SKM-1 (cell line): ENCODE measurements around the gene LMO2.
"Not testable (repeated sequence)": the region's sequence is repeated elsewhere in the genome, so short reads cannot be mapped to it uniquely, and the experiment has no call there.

ENCODE experiments used
- DNase-seq: peaks from one replicate; lab custom pipeline; 2025; ENCODE audit not compliant: unreplicated experiment; lab: John Stamatoyannopoulos, UW

The LMO2 gene

GRCh38 chr11:33828604-33829429, 63.1 kb downstream of the LMO2 start:
- DNase-seq = no peak

GRCh38 chr11:33827206-33827605, 64.7 kb downstream of the LMO2 start:
- no peak for DNase-seq

- no peak for DNase-seq
Measured at GRCh38 chr11:33825854-33826560, 65.9 kb downstream of the LMO2 start.

DNA sequence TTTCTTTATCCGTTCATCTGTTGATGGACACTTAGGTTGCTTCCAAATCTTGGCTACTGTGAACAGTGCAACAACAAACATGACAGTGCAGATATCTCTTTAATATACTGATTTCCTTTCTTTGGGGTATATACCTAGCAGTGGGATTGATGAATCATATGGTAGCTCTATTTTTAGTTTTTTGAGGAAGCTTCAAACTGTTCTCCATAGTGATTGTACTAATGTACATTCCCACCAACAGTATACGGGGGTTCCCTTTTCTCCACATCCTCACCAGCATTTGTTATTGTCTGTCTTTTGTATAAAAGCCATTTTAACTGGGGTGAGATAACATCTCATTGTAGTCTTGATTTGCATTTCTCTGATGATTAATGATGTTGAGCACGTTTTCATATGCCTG, 68.9 kb downstream of the LMO2 start:
- DNase-seq = not testable (repeated sequence)

DNA sequence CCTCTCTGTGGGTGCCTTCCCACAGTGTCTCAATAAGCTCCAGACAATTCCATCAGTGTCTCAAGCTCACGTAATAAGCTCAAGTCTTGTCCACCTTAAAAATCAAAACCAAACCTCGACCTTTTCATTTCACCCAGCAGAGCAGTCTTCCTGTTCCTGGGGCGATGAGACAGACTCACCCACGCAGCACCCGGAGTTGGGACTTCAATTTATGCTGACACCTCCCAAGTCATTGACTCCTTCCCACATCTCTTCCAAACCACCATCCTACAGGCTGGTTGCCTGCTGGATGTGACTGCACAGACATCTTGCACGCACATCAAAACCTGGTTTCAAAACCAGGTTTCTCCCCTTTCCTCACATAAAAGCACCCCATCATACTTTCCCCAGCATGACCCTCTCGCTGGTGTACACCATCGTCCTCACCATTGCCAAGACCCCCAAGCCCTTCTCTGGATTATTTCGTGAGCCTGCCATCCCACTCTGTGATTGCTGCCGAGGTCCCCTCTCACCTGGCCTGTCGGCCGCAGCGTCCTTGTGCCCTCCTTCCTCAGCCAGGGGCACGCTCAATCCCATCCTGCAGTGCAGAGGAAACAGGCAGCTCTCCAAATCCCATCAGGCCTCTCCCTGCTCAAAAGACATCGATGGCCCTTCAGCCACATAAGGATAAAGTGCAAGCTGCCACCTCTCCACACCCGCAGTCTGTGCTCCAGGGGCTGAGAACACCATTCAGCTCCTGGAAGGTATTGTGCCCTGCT, 72.4 kb downstream of the LMO2 start:
- no peak for DNase-seq
